Panc1 (cell line): ENCODE data around the gene SLC6A19. TPM values are rescaled to one million over a fixed set of nuclear protein-coding genes. Genes with fewer than 3 reads are reported as not detected.

Experiments used
- ATAC-seq: fragments of 200-7000 bp; cut with Tn5 transposase; 2 replicates; pipeline ENCODE4 v1.9.1; 2020; ENCODE audit warnings: mild to moderate bottlenecking, moderate library complexity
- BruUV-seq: library from RNA; stranded (reverse); fragments of 400-500 nt; replicated peaks from 2 replicates; lab custom pipeline; 2021; lab: Mats Ljungman, UMichigan
- CTCF ChIA-PET: fragments of 300-600 bp; sonication (Branson Sonifier 250); formaldehyde crosslinking; loops from one replicate; lab custom pipeline; 2022; ENCODE audit warnings: antibody characterized with exemption; lab: Charles Lee
- POLR2A ChIA-PET: fragments of 300-600 bp; sonication (Branson Sonifier 250); formaldehyde crosslinking; loops from one replicate; lab custom pipeline; 2022; ENCODE audit warnings: antibody characterized with exemption; lab: Charles Lee
- DNase-seq: peaks from one replicate; pipeline ENCODE4 v3.0.0-alpha.2; 2010; ENCODE audit warnings: low read depth, low spot score
- H3K27ac ChIP-seq: 2 replicates; pipeline ENCODE4 v1.5.1; 2011; ENCODE audit warnings: mild to moderate bottlenecking, low read length, inconsistent platforms
- H3K27me3 ChIP-seq: fragments of 200-500 bp; sonication (Bioruptor generic); 2 replicates; pipeline ENCODE4 v1.6.0; 2014; ENCODE audit warnings: low read length, inconsistent platforms; ENCODE audit not compliant: control insufficient read depth, insufficient read depth
- H3K36me3 ChIP-seq: fragments of 200-500 bp; sonication (Bioruptor generic); 2 replicates; pipeline ENCODE4 v1.5.1; 2014; ENCODE audit warnings: inconsistent platforms, mild to moderate bottlenecking, low read length, moderate library complexity; ENCODE audit not compliant: control insufficient read depth, insufficient read depth
- H3K4me1 ChIP-seq: 2 replicates; pipeline ENCODE4 v1.5.1; 2011; ENCODE audit warnings: inconsistent platforms, mild to moderate bottlenecking, low read length, moderate library complexity; ENCODE audit not compliant: control insufficient read depth, insufficient read depth
- H3K4me3 ChIP-seq, 2 experiments: 2 replicates each; pipeline ENCODE4 v1.5.1; 2011 to 2012; ENCODE audit warnings: low read depth in 2 of 2, low read length in 2 of 2, mild to moderate bottlenecking in 2 of 2, inconsistent platforms in 1 of 2, moderate library complexity in 1 of 2
- H3K9me3 ChIP-seq: fragments of 200-500 bp; sonication (Bioruptor generic); 2 replicates; pipeline ENCODE4 v1.5.1; 2014; ENCODE audit warnings: low read depth, mild to moderate bottlenecking, inconsistent platforms, low read length, moderate library complexity; ENCODE audit not compliant: control insufficient read depth, insufficient read depth
- POLR2AphosphoS5 ChIP-seq: IDR thresholded peaks from 2 replicates; pipeline ENCODE4 v1.6.1; 2012; ENCODE audit warnings: mild to moderate bottlenecking, low read depth, low read length, moderate library complexity
- SIN3A ChIP-seq: IDR thresholded peaks from 2 replicates; pipeline ENCODE4 v1.6.1; 2012; ENCODE audit warnings: low read depth, mild to moderate bottlenecking, low read length, moderate library complexity, borderline replicate concordance; ENCODE audit not compliant: insufficient read depth
- TCF7L2 ChIP-seq: IDR thresholded peaks from 2 replicates; pipeline ENCODE4 v1.6.1; 2011; ENCODE audit warnings: mild to moderate bottlenecking, low read depth, low read length, inconsistent platforms
- in situ Hi-C: cut with HindIII; loops from 2 replicates; pipeline ENCODE4 v1.10.0; 2016; ENCODE audit warnings: low sequenced_read_pairs, low pct_unique_long_range_greater_than_20kb
- intact Hi-C: fragments of 100-400 bp; cut with micrococcal nuclease; formaldehyde crosslinking; loops from one replicate; pipeline ENCODE4 v1.10.0; 2022; ENCODE audit not compliant: unreplicated experiment
- total RNA-seq: library from RNA; stranded (reverse); gene quantifications from one replicate; pipeline ENCODE4 v1.2.1, GENCODE V29; 2021; ENCODE audit not compliant: unreplicated experiment
- TF ChIP-seq, protein P1 (sequence below), 2 experiments: IDR thresholded peaks; 2 replicates each; pipeline ENCODE4 v1.6.1; 2011 to 2012; ENCODE audit warnings: low read depth in 2 of 2, control low read depth in 1 of 2, low read length in 1 of 2, mild to moderate bottlenecking in 1 of 2, moderate library complexity in 1 of 2; ENCODE audit not compliant: insufficient read depth in 1 of 2
- TF ChIP-seq, protein P2 (sequence below): fragments of 450-650 bp; IDR thresholded peaks from 2 replicates; pipeline ENCODE4 v1.5.1; 2017; ENCODE audit warnings: mild to moderate bottlenecking

The SLC6A19 gene
- total RNA-seq, 1 experiment from 2014 or later, result 0.23 TPM

DNA sequence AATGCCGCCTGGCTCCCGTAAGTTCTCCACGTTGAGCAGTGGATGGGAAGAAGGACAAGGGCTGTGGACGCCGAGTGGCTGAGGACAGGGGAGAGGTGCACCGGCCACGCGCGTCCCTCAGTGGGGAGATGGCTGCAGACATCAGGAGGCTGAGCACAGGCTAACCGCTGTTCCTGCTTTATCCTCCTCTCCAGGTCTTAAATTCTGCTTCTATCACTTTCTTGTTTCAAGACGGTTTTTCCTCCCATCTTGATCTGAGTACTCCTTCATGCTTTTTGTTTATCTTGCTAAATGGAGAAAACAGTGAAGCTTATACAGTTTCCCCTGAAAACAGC is 42.1 kb upstream of the SLC6A19 start:
- no peaks in the 10 kb centered on the region for H3K9me3 ChIP-seq
- DNase-seq (no peak), ATAC-seq (no peak)
- BruUV-seq, result no TSS peak
- no peak overlapping the region for H3K4me3 ChIP-seq
- in situ Hi-C loops (no loop called here), intact Hi-C loops (no loop called here)
- peaks cover 50% of the 10 kb centered on the region for H3K4me1 ChIP-seq
- H3K36me3 ChIP-seq, result no peaks in the 10 kb centered on the region
- ChIA-PET POLR2A (no interaction called here), CTCF (no interaction called here)
- peak overlapping the region; percentile 62 for H3K27ac ChIP-seq
- TF ChIP-seq POLR2AphosphoS5 (no peak), TCF7L2 (no peak), SIN3A (no peak)
- TF ChIP-seq, protein P1, sequence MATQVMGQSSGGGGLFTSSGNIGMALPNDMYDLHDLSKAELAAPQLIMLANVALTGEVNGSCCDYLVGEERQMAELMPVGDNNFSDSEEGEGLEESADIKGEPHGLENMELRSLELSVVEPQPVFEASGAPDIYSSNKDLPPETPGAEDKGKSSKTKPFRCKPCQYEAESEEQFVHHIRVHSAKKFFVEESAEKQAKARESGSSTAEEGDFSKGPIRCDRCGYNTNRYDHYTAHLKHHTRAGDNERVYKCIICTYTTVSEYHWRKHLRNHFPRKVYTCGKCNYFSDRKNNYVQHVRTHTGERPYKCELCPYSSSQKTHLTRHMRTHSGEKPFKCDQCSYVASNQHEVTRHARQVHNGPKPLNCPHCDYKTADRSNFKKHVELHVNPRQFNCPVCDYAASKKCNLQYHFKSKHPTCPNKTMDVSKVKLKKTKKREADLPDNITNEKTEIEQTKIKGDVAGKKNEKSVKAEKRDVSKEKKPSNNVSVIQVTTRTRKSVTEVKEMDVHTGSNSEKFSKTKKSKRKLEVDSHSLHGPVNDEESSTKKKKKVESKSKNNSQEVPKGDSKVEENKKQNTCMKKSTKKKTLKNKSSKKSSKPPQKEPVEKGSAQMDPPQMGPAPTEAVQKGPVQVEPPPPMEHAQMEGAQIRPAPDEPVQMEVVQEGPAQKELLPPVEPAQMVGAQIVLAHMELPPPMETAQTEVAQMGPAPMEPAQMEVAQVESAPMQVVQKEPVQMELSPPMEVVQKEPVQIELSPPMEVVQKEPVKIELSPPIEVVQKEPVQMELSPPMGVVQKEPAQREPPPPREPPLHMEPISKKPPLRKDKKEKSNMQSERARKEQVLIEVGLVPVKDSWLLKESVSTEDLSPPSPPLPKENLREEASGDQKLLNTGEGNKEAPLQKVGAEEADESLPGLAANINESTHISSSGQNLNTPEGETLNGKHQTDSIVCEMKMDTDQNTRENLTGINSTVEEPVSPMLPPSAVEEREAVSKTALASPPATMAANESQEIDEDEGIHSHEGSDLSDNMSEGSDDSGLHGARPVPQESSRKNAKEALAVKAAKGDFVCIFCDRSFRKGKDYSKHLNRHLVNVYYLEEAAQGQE (IDR thresholded peaks at IDR 0.05; ENCODE audit: insufficient read depth in 1 of 2, low read depth in 2 of 2, low read length in 1 of 2), result no peak
- TF ChIP-seq, protein P2, sequence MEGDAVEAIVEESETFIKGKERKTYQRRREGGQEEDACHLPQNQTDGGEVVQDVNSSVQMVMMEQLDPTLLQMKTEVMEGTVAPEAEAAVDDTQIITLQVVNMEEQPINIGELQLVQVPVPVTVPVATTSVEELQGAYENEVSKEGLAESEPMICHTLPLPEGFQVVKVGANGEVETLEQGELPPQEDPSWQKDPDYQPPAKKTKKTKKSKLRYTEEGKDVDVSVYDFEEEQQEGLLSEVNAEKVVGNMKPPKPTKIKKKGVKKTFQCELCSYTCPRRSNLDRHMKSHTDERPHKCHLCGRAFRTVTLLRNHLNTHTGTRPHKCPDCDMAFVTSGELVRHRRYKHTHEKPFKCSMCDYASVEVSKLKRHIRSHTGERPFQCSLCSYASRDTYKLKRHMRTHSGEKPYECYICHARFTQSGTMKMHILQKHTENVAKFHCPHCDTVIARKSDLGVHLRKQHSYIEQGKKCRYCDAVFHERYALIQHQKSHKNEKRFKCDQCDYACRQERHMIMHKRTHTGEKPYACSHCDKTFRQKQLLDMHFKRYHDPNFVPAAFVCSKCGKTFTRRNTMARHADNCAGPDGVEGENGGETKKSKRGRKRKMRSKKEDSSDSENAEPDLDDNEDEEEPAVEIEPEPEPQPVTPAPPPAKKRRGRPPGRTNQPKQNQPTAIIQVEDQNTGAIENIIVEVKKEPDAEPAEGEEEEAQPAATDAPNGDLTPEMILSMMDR, result no peak
- no peaks in the 10 kb centered on the region for H3K27me3 ChIP-seq

- Histone ChIP-seq H3K9me3 (no peaks in the 10 kb centered on the region), H3K4me3 (no peak overlapping the region), H3K27me3 (no peaks in the 10 kb centered on the region), H3K27ac (peak overlapping the region; percentile 62), H3K4me1 (peaks cover 49% of the 10 kb centered on the region), H3K36me3 (no peaks in the 10 kb centered on the region)
- POLR2A ChIA-PET, result no interaction called here
- intact Hi-C loops, result loop anchor here (10.0 kb wide), 1 partner anchor 85 kb away; no protein-coding TSS in a partner anchor
- no peak for ATAC-seq
- TF ChIP-seq, protein P2, result no peak
- TF ChIP-seq SIN3A (no peak), TCF7L2 (no peak), POLR2AphosphoS5 (no peak)
- TF ChIP-seq, protein P1 (IDR thresholded peaks at IDR 0.05; ENCODE audit: insufficient read depth in 1 of 2, low read depth in 2 of 2, low read length in 1 of 2), result no peak
- no TSS peak for BruUV-seq
- in situ Hi-C loops, result no loop called here
- CTCF ChIA-PET, result no interaction called here
- DNase-seq, result no peak
These were observed 41.5 kb upstream of the SLC6A19 start for GRCh38 chr5:1159774-1160406.
